MV-4-11 (cell line): Measurements from ENCODE around the gene PTGER1.
"Not testable (repeated sequence)": the region's sequence is repeated elsewhere in the genome, so short reads cannot be mapped to it uniquely, and the experiment has no call there.

Experiments
- DNase-seq: peaks from one replicate; lab custom pipeline; 2025; lab: John Stamatoyannopoulos, UW

PTGER1 gene, protein sequence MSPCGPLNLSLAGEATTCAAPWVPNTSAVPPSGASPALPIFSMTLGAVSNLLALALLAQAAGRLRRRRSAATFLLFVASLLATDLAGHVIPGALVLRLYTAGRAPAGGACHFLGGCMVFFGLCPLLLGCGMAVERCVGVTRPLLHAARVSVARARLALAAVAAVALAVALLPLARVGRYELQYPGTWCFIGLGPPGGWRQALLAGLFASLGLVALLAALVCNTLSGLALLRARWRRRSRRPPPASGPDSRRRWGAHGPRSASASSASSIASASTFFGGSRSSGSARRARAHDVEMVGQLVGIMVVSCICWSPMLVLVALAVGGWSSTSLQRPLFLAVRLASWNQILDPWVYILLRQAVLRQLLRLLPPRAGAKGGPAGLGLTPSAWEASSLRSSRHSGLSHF

DNA sequence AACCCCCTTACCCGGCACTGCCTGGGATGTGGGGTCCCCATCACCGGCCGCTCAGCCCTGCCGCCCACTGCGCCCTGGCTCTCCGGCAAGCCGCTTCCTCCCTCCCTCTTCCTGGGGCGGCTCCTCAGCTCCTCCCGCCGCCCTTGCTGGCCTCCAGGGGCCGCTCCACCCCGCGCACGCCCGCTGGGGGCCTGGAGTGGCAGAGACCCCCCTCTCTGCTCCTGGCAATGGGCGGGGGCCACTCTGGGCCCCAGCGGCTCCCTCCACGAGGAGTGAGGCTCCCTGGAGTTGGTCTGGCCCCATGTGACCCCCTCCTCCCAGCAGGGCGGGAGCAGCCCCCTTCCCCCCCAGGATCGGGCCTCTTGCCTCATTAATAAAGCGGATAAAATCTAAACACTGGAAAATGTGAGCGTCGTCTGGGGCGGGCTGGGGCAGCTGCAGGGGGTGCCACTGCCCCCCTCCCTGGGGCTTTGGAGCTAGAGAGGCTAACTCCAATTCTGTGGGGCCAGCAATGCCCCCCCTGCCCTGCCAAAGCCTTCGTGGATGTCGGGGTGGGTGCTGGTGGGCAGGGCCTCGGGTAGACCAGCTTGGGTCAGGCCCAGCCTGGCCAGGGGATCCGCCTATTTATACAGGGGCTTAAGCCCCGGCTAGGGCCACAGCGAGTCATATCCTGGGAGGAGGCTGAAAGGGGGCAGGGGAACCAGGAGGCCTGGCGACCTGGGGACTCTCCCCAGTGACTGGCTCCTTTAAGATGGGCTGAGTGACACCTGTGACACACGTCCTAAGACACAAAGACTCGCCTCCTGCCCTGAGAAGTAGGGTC lies at the start of gene PTGER1:
Gene PTGER1 (minus strand): TSS at position 104 of the 823 bp plus-strand sequence. CDS start 1,034 bp downstream, outside the sequence.
- DNase-seq, result peak; percentile 50

DNA sequence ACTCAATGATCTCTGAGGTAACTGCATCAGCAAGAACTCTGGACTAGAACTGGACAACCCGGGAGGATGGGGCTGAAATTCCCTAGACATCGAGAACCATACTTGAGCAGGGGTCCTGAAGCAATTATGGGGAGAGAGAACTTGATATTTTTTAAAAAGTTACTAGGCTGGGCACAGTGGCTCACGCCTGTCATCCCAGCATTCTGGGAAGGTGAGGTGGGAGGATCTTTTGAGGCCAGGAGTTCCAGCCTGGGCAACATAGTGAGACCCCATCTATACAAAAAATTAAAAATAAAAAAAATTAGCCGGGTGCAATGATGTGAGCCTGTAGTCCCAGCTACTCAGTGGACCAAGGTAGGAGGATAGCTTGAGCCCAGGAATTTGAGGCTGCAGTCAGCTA lies 45.4 kb upstream of the PTGER1 start:
- DNase-seq, result no peak

DNA sequence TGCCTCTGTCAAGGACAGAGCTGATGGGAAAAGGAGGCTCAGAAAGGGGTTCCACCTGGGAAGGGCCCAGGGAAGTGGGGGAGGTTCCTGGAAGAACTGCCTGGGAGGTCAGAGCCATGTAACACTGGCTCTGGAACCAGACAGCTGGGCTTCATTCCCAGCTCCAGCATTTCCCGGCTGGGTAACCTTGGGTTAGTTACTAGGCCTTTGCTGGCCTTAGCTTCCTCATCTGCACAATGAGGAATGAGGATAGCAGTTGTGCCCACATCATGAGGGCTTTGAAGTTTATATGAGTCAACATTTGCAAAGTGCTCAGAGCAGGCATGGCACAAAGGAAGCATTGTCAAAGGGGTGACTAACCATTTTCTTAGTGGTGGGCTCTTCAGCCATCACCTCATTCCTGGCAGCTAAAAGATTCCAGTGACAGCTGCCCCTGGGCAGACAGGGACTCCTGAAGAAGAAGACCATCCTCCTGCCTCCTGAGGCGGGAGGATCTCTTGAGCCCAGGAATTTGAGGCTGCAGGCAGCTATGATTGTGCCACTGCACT lies 44.8 kb upstream of the PTGER1 start:
- DNase-seq, result peak; percentile 59

DNA sequence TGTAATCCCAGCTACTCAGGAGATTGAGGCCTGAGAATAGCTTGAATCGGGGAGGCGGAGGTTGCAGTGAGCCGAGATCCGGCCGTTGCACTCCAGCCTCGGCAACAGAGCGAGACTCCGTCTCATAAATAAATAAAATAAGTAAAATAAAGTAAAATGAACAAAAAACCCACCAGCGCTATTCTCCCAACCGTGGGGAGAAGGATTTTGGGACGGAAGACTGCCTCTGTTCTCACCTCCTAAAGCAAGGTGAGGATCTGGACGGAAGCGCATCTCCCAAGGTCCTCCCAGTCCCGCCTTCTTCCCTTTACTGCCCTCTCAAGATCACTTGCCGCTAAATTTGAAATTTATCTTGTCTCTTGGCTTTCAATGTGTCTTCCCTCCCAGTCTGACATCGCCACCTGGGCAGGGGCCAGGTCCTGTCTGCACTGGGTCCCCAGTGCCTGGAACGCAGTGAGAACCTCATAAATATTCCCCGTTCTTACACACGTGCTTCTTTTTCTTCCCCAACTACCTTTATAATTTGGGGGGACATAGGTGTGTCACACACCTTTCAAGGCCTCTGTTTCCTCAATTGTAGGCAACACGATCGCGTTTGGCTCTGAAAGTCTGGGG lies 44.2 kb upstream of the PTGER1 start:
- DNase-seq, result no peak

DNA sequence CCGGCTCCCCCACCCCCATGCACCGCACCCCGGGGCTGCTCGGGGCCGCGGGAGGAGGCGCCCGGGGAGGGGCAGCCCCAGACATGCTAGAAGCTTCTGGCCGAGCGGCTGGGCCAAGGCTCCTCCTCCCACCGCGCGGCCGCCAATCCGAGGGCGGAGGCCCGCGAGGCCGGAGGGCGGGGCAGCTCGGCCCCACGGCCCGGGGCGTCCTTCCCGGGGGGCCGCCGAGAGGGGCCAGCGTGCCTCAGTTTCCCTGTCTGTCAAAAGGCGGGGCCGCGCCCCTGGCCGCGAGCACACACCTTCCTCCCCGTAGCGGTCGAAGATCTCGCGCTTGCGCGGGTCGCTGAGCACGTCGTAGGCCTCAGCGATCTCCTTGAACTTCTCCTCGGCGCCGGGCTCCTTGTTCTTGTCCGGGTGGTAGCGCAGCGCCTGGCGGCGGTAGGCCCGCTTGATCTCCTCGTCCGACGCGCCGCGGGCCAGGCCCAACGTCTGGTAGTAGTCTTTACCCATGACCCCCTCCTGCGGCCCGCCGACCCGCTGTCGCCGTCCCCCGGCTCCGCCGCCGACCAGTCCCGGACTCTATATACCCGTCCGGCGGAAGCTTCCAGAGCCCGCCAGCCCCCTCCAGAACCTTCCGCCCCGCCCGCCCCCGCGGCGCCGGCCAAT lies 42.8 kb upstream of the PTGER1 start, which contains the start of gene DNAJB1:
Gene DNAJB1 (minus strand): TSS at position 558 of the 666 bp plus-strand sequence. CDS start 48 bp downstream, at position 510.
- peak; percentile 69 for DNase-seq

DNA sequence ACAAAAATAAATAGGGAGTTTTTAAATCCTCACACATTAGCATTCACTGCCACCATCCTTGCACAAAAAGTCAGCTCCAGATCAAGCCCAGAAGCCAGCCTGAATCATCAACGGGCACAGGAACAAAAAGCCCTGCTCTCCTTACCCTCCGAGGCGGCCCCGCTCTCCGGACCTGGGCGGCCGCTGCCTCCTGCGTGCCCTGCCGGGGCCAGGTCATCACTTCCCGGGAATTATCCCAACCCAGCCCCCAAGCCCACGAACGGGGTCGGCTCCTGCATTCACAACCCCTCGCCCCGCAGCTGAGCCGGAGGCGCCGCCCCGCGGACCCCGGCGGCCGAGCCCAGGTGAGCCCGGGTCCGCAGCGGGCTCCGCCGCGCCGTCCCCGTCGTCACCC lies 42.3 kb upstream of the PTGER1 start:
- DNase-seq, result no peak

DNA sequence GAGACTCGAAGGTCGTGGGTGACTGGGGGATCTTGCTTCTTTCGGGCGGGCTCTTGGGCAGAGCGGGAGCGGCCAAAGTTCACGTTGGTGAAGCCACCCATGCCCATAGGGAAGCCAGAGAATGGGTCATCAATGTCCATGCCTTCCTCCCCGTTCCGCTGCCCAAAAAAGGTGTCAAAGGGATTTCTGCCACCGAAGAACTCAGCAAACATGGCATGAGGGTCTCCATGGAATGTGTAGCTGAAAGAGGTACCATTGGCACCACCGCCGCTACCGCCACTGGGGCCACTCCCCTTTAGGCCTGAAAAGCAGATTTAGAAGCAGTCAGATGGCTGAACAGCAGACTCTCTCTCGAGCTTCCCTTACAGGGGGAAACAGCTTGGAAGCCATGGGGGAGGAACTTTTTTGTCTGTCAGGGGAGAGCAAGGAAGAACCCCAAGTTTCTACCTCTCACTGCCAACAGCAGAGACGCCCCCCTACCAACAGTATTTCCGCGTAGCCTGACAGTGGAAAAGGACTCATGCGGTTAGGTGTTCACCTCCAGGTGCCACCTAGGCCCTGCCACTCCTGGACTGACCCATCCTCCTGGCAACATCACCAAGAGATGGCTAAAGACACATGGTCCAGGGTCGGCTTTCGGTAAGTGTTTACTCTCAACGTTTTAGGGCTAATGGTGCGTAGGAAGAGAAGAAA lies 41.7 kb upstream of the PTGER1 start:
- no peak for DNase-seq

DNA sequence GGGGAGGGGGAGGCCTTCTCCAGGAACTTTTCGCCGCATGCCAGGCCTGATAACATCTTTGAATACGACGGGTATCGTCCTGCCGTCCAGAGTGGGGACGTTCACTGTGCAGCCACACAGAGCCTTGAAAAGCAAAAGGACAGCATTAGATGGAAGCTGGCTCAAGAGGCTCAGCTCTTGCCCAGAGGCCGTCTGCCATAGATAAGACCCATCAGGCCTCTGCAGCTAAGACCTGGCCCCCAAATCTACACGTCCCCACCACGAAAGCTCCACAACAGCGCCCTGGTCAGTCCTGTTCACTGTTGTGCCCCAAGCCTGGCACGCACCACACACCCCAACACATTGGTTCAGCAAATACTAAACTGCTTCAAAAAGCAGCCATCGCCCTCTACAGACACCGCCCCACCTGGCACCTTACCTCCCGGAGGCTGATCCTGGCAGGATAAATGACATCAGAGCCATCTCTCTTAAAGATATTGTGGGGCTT lies 40.9 kb upstream of the PTGER1 start:
- no peak for DNase-seq

DNA sequence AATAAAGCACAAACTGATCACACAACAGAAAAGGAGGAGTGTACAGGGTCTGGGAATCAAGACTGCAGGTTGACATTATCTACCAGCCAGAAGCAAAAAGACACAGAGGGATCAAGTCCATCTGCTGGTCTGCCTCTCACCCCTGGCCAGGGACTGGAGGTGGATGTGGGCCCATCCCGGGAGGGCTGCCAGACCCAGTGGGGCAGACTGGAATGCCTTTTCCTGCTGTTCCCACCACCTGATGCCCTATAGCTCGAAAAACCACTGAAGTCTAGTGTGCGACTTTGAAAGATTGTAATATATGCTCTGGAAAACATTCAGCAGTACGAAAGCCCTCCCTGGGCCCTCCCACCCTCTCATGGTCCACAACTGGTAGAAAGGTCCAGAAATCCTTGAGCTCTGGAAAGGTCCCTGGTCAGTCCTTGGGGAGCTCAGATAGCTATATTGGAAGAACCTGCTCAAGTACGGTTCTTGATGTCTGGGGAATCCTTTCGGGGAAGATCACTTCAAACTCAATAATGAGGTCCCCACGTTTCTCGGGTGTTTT lies 40.4 kb upstream of the PTGER1 start:
- no peak for DNase-seq

DNA sequence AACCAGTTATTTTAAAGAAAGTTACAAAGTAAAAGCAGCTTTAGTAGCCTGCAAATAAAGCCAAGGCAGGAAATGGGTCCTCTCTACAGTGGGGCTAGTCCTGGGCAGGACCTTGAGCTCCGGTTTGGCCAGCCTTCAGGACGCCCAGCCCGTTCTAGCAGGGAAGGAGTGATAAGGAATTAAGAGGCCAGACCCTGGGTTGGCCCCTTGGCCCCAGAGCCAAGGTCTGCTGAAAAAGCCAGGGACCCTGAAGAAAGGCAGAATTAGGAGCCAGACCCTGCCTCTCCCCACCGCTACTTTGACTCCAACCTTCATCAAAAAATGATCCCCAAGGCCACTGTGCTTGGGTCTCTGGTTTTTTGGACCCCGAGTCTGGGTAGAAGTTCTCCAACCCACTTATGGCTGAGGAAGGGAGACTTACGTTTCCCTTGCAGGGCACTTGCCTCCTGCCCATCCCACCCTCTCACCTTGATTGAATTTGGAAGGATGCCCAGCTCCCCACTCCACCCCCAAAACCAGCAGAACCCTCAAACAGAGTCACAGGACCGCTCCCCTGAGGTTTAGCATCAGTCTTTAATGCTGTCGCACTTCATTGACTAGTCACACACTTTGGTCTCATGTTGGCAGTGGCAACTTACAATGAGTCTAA lies 39.2 kb upstream of the PTGER1 start:
- no peak for DNase-seq

DNA sequence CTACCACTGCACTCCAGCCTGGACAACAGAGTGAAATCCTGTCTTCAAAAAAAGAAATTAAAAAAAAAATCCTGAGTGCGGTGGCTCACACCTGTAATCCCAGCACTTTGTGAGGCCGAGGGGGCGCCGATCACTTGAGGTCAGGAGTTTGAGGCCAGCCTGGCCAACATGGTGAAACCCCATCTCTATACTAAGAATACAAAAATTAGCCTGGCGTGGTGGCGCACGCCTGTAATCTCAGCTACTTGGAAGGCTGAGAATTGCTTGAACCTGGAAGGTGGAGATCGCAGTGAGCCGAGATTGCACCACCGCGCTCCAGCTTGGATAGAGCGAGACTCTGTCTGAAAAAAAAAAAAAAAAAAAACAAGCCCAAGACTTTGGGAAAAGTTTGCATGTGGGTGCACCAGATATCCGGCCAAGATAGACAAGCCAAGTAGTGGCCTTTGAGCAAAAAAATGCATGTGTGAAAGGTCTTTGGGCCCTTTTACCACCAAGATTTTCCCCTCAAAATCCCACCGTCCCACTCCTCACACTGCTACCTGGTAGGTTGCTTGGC lies 37.3 kb upstream of the PTGER1 start:
- no peak for DNase-seq

DNA sequence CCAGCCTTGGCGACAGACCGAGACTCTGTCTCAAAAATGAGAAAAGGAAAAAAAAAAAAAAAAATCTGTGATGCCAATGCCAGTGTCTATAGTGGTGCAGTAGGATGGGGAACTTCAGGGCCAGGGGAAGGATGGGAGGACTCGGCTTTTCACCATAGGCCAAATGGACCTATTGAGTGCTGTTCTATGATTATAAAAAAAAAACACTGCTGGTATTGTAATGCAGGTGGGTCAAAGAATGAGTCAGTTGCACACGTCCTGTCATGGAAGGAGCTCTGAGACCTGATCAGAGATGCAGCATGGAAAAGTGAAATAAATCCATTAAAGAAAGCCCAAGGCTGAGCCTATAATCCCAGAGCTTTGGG lies 36.1 kb upstream of the PTGER1 start:
- DNase-seq, result no peak

DNA sequence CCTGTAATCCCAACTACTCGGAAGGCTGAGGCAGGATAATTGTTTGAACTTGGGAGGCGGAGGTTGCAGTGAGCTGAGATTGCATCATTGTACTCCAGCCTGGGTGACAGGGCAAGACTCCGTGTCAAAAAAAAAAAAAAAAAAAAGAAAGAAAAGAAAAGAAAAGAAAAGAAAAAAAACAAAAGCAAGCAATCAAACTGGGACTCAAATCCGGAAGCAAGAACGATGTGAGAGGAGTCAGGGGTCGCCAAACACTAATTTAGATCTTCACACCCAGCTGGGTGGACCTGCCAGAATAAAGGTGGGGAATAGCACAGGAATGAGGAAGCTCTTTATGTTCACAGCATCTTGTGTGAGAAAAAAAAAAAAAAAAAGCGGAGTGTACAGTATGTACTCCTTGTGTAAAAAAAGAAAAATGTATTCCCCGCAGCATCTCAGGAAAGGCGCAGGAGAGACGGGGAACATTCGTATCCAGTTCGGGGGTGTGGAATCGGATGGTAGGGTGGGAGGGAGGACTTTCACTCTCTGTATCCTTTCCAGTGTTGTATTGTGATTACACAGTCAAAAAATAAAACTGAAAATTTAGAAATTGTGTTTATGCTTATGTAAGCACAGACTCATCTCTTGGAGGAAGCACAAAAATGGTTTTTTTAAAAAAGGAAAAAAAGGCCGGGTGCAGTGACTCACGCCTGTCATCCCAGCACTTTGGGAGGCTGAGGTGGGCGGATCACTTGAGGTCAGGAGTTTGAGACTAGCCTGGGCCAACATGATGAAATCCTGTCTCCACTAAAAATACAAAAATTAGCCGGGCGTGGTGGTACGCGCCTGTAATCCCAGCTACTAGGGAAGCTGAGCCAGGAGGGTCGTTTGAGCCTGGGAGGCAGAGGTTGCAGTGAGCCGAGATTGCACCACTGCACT lies 35.4 kb upstream of the PTGER1 start:
- DNase-seq, result peak; percentile 96

DNA sequence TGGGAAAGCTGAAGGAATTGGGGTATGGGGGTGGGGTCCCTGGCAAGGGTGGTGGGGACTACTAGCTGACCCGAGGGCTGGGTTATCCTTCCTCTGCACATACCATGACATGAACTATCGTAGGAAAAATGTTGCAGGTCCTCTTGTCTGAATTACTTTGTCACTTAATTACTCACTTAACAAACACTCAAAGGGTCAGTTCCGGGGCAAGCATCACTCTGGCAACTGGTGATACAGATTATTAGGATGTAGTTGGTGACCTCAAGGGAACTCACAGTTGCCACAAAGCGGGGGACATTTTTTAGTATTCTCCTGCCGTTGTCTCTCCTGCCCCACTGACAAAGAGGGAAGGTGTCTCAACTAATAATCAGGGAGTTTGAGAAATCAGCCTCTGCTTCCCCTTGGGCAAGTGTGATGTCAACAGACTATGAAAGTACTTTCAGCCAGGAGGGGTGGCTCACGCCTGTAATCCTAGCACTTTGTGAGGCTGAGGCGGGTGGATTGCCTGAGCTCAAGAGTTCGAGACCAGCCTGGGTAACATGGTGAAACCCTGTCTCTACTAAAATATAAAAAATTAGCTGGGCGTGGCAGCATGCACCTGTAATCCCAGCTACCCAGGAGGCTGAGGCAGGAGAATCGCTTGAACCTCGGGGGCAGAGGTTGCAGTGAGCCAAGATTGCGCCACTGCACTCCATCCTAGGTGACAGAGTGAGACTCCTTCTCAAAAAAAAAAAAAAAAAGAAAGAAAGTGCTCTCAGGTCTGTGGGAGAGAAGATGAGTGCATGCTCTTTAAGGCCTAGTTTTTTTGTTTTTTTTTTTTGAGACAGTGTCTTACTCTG lies 32.8 kb upstream of the PTGER1 start:
- peak; percentile 69 for DNase-seq

DNA sequence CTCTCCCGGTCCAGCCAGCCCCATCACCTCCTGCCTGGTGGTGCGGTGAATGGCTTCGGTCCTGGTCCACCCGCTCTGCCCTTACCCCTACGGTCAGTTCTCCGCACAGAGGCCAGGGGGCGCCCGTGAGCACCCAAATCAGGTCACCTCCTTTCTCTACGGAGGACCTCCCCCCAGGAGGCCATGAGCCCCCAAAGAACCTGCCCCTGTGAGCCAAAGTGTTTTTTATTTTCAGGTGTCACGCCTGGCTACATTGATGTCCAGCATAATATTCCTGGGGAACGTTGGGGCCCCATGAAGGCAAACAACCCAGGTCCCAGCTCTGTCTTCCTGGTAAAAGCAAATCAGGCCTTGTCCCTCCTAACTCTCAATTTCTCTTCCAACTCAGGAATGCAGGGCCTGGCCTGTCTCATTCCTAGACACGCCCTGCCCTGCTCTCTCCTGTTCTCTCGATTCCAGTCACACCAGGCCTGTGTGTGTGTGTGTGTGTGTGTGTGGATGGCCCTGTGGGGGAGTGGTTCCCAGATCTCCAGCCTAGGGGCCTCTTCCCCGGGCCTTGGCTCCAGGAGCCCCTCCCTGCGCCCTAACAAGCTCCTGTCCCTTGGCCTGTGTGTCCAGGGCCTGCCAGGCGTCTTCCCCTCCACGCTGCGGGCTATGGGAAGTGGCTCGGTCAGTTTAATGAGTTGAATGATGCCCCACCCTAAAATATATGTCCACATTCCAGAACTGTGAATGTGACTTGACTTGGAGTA lies 30.5 kb upstream of the PTGER1 start:
- peak; percentile 25 for DNase-seq

DNA sequence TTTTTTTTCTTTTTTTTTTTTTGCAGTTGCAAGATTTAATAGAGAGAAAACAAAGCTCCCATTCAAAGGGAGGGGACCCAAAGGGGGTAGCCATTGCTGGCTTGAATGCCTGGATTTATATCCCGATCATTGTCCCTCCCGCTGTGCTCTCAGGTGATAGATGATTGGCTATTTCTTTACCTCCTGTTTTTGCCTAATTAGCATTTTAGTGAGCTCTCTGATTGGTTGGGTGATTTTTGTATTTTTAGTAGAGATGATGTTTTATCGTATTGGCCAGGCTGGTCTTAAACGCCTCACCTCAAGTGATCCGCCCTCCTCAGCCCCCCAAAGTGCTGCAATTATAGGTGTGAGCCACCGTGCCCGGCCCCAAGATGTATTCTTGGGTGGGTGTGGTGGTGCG lies 29.4 kb upstream of the PTGER1 start:
- DNase-seq, result not testable (repeated sequence)

DNA sequence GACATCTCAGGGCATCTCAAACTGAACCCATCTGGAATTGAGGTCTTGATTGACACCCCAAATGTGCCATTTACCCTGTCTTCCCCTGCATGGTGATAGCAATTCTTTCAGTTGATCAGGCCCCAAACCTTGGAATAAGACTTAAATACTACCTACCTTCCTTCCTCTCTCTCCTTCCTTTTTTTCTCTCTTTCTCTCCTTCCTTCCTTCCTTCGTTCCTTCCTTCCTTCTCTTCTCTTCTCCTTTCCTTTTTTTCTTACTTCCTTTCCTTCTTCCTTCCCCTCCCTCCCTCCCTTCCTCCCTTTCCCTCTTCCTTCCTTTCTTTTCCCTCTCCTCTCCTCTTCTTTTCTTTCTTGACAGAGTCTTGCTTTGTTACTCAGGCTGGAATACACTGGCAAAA lies 28.1 kb upstream of the PTGER1 start:
- no peak for DNase-seq
